Erythroblast (primary cell): ENCODE data around the gene CAMKK1.

Experiments used
- GATA1 ChIP-seq: IDR thresholded peaks from 2 replicates; pipeline ENCODE4 v1.6.1; 2011; ENCODE audit warnings: low read depth, mild to moderate bottlenecking, control low read depth, low read length, moderate library complexity
- POLR2A ChIP-seq: IDR thresholded peaks from 2 replicates; pipeline ENCODE4 v1.6.1; 2011; ENCODE audit warnings: mild to moderate bottlenecking, low read length

DNA sequence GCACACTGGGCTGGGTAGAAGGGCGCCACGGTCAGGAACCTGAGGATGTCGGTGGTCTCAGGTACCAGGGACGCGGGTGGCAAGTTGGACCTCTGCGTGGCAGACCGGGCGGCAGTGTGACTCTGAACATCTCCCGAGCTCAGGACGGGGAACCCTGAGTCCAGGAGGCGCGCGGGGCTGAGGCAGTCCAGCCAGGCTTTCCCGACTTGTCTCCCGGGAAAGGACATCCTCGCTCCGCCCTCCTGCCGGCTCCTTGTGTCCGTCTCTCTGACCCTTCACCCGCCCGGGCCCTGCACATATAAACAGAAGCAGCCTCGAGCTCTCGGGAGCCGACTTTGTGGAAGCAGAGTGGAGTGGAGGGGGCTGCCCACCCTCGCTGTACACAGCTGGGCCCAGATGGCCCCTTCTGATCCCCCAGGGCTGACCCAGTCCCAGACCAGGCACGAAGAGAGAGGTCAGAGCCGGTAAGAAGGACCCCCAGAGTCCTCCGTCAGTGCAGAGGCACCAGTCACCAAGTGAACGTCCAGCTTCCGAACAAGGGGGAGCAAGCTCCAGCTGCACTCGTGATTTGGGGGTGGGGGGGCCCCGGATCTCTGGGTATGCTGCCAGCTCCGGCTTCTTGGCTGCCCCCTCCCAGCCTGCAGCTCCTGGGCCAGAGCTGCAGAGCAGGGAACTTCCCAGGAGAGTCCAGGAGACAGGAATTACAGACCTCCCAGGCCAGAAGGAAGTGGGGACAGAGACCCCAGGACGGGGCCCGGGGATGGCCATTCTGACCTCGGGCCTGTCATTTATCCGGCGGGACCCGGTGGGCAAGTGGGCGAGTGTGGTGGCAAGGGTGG lies 31.9 kb upstream of the CAMKK1 start:
- TF ChIP-seq POLR2A (no peak), GATA1 (no peak)
